Astrocyte (in vitro differentiated cells and primary cell): ENCODE results near the gene CYSTM1. TPM values are rescaled to one million over a fixed set of nuclear protein-coding genes. Genes with fewer than 3 reads are reported as not detected.

Experiments
- DNase-seq: peaks from one replicate; pipeline ENCODE4 v3.0.0-alpha.2; 2010; ENCODE audit warnings: low read depth
- FAIRE-seq: peaks from 2 replicates; lab custom pipeline; 2011; peaks lifted over from hg19 to GRCh38; lab: Jason Lieb, UNC
- H2AFZ ChIP-seq: 2 replicates; pipeline ENCODE4 v1.6.0; 2012; ENCODE audit warnings: low read depth, low read length, inconsistent platforms
- H3K27ac ChIP-seq: 2 replicates; pipeline ENCODE4 v1.5.1; 2011; ENCODE audit warnings: low read depth, low read length, inconsistent platforms
- H3K27me3 ChIP-seq: 2 replicates; pipeline ENCODE4 v1.6.0; 2011; ENCODE audit warnings: low read length, inconsistent platforms; ENCODE audit not compliant: insufficient read depth
- H3K36me3 ChIP-seq: 2 replicates; pipeline ENCODE4 v1.5.1; 2011; ENCODE audit warnings: low read length, inconsistent platforms; ENCODE audit not compliant: insufficient read depth
- H3K4me1 ChIP-seq: 2 replicates; pipeline ENCODE4 v1.5.1; 2011; ENCODE audit warnings: low read length, inconsistent platforms; ENCODE audit not compliant: insufficient read depth
- H3K4me2 ChIP-seq: 2 replicates; pipeline ENCODE4 v1.6.0; 2012; ENCODE audit warnings: low read length, inconsistent platforms
- H3K4me3 ChIP-seq: 2 replicates; pipeline ENCODE4 v1.5.1; 2011; ENCODE audit warnings: low read depth, mild to moderate bottlenecking, low read length, inconsistent platforms; ENCODE audit not compliant: insufficient read depth
- H3K79me2 ChIP-seq: 2 replicates; pipeline ENCODE4 v1.6.0; 2012; ENCODE audit warnings: mild to moderate bottlenecking, low read length, inconsistent platforms; ENCODE audit not compliant: insufficient read depth
- H3K9ac ChIP-seq: 2 replicates; pipeline ENCODE4 v1.6.0; 2012; ENCODE audit warnings: mild to moderate bottlenecking, low read length, inconsistent platforms
- H3K9me3 ChIP-seq: 2 replicates; pipeline ENCODE4 v1.5.1; 2012; ENCODE audit warnings: low read depth, mild to moderate bottlenecking, low read length, inconsistent platforms; ENCODE audit not compliant: insufficient read depth
- H4K20me1 ChIP-seq: 2 replicates; pipeline ENCODE4 v1.6.0; 2012; ENCODE audit warnings: low read length, inconsistent platforms; ENCODE audit not compliant: insufficient read depth
- H3K27ac Mint-ChIP-seq: one replicate; pipeline ENCODE4 v1.8.0; 2021; ENCODE audit warnings: mild to moderate bottlenecking, mixed read lengths; ENCODE audit not compliant: unreplicated experiment
- H3K27me3 Mint-ChIP-seq: one replicate; pipeline ENCODE4 v1.8.0; 2021; ENCODE audit warnings: low read depth, mixed read lengths; ENCODE audit not compliant: unreplicated experiment
- H3K36me3 Mint-ChIP-seq: one replicate; pipeline ENCODE4 v1.8.0; 2021; ENCODE audit warnings: low read depth, mixed read lengths; ENCODE audit not compliant: unreplicated experiment
- H3K4me1 Mint-ChIP-seq: one replicate; pipeline ENCODE4 v1.8.0; 2021; ENCODE audit warnings: low read depth, mixed read lengths; ENCODE audit not compliant: unreplicated experiment
- H3K4me3 Mint-ChIP-seq: one replicate; pipeline ENCODE4 v1.8.0; 2021; ENCODE audit warnings: mild to moderate bottlenecking, moderate library complexity, mixed read lengths; ENCODE audit not compliant: unreplicated experiment
- H3K9me3 Mint-ChIP-seq: one replicate; pipeline ENCODE4 v1.8.0; 2021; ENCODE audit warnings: mild to moderate bottlenecking, mixed read lengths; ENCODE audit not compliant: unreplicated experiment
- CTCF ChIP-seq: IDR thresholded peaks from 2 replicates; pipeline ENCODE4 v1.5.1; 2011; ENCODE audit warnings: low read depth, mild to moderate bottlenecking, inconsistent platforms, low read length, moderate library complexity; ENCODE audit not compliant: insufficient read depth
- EZH2 ChIP-seq: IDR thresholded peaks from 2 replicates; pipeline ENCODE4 v1.6.1; 2012; ENCODE audit warnings: mild to moderate bottlenecking, low read length, inconsistent platforms; ENCODE audit not compliant: insufficient read depth
- total RNA-seq: library from RNA; stranded (reverse); gene quantifications from 2 replicates; pipeline ENCODE4 v1.2.1, GENCODE V29; 2021

The CYSTM1 gene
- total RNA-seq, 1 donor from 2014 or later: 46.3 TPM

GRCh38 chr5:140133514-140134167 is 41.3 kb upstream of the CYSTM1 start:
- no peak for FAIRE-seq
- H3K4me1 Mint-ChIP-seq: peaks cover 19% of the 10 kb centered on the region
- peaks cover 3% of the 10 kb centered on the region for H3K79me2 ChIP-seq

GRCh38 chr5:140134277-140134935 is 40.6 kb upstream of the CYSTM1 start:
- Mint-ChIP-seq H3K4me1 (peaks cover 19% of the 10 kb centered on the region), H3K4me3 (no peak overlapping the region), H3K36me3 (no peaks in the 10 kb centered on the region), H3K9me3 (no peaks in the 10 kb centered on the region), H3K27me3 (peaks cover 6% of the 10 kb centered on the region), H3K27ac (peak overlapping the region; percentile 13)
- H3K4me2 ChIP-seq: no peak overlapping the region
- FAIRE-seq: no peak
- H4K20me1 ChIP-seq: peaks cover 26% of the 10 kb centered on the region
- TF ChIP-seq CTCF: no peak
- no peak for TF ChIP-seq EZH2
- peaks cover 15% of the 10 kb centered on the region for H3K4me1 ChIP-seq
- no peak overlapping the region for H2AFZ ChIP-seq
- no peak for DNase-seq
- H3K9ac ChIP-seq: no peak overlapping the region
- H3K79me2 ChIP-seq: peaks cover 3% of the 10 kb centered on the region
- H3K36me3 ChIP-seq: no peaks in the 10 kb centered on the region
- no peak overlapping the region for H3K27ac ChIP-seq
- no peak overlapping the region for H3K4me3 ChIP-seq
- H3K9me3 ChIP-seq: no peaks in the 10 kb centered on the region
- no peaks in the 10 kb centered on the region for H3K27me3 ChIP-seq

More at GRCh38 chr5:140133514-140134167, 41.3 kb upstream of the CYSTM1 start:
- Histone ChIP-seq H3K4me1 (peaks cover 15% of the 10 kb centered on the region), H4K20me1 (peaks cover 26% of the 10 kb centered on the region), H3K27me3 (no peaks in the 10 kb centered on the region), H3K4me2 (no peak overlapping the region), H3K4me3 (no peak overlapping the region), H2AFZ (no peak overlapping the region), H3K9ac (no peak overlapping the region), H3K9me3 (no peaks in the 10 kb centered on the region), H3K36me3 (no peaks in the 10 kb centered on the region), H3K27ac (no peak overlapping the region)
- Mint-ChIP-seq H3K4me3 (no peak overlapping the region), H3K27ac (no peak overlapping the region), H3K9me3 (no peaks in the 10 kb centered on the region), H3K36me3 (no peaks in the 10 kb centered on the region), H3K27me3 (peaks cover 6% of the 10 kb centered on the region)
- no peak for DNase-seq
- TF ChIP-seq CTCF (no peak), EZH2 (no peak)

GRCh38 chr5:140135127-140135526 is 39.9 kb upstream of the CYSTM1 start:
- Histone ChIP-seq H3K36me3 (no peaks in the 10 kb centered on the region), H3K79me2 (peaks cover 3% of the 10 kb centered on the region), H3K9me3 (no peaks in the 10 kb centered on the region), H3K27ac (no peak overlapping the region), H3K27me3 (no peaks in the 10 kb centered on the region), H3K4me2 (no peak overlapping the region), H2AFZ (no peak overlapping the region), H4K20me1 (peaks cover 27% of the 10 kb centered on the region), H3K4me3 (no peak overlapping the region), H3K9ac (no peak overlapping the region), H3K4me1 (peaks cover 15% of the 10 kb centered on the region)
- FAIRE-seq (no peak), DNase-seq (no peak)
- no peaks in the 10 kb centered on the region for H3K36me3 Mint-ChIP-seq
- peaks cover 7% of the 10 kb centered on the region for H3K27me3 Mint-ChIP-seq
- no peak for TF ChIP-seq EZH2
- TF ChIP-seq CTCF: no peak
- peaks cover 19% of the 10 kb centered on the region for H3K4me1 Mint-ChIP-seq
- H3K27ac Mint-ChIP-seq: peak overlapping the region; percentile 13
- peaks cover under 1% of the 10 kb centered on the region for H3K9me3 Mint-ChIP-seq
- H3K4me3 Mint-ChIP-seq: no peak overlapping the region
